CD4-positive, alpha-beta T cell (primary cell): ENCODE measurements around the gene SND1. TPM values are rescaled to one million over a fixed set of nuclear protein-coding genes. Genes with fewer than 3 reads are reported as not detected.

Source experiments
- ATAC-seq: fragments of 200-7000 bp; cut with Tn5 transposase; one replicate; pipeline ENCODE4 v1.10.0; 2022; ENCODE audit warnings: mild to moderate bottlenecking; ENCODE audit not compliant: poor library complexity
- CTCF ChIA-PET: fragments of 350-600 bp; sonication (Branson Sonifier 250); formaldehyde crosslinking; loops from one replicate; lab custom pipeline; 2021; ENCODE audit warnings: antibody characterized with exemption, inconsistent platforms; lab: Charles Lee
- POLR2A ChIA-PET: fragments of 350-600 bp; sonication (Branson Sonifier 250); formaldehyde crosslinking; loops from one replicate; lab custom pipeline; 2021; ENCODE audit warnings: antibody characterized with exemption, inconsistent platforms; lab: Charles Lee
- DNase-seq, 14 experiments: peaks; one replicate each; pipeline ENCODE4 v3.0.0-alpha.2; 2013 to 2020; ENCODE audit warnings: mixed read lengths in 2 of 14
- H3K27ac ChIP-seq, 2 donors: one replicate each; pipeline versions ENCODE4 v1.5.1 to v1.7.0; 2013; ENCODE audit warnings: low read length in 2 of 2, low read depth in 1 of 2, mild to moderate bottlenecking in 1 of 2
- H3K27me3 ChIP-seq, 2 experiments: 1 replicate in 1 of 2; 2 replicates in 1 of 2; pipeline versions ENCODE4 v1.6.1 to v1.7.0; 2013; ENCODE audit warnings: low read length in 2 of 2, control low read depth in 1 of 2, mild to moderate bottlenecking in 1 of 2, moderate library complexity in 1 of 2; ENCODE audit not compliant: insufficient read depth in 2 of 2, control insufficient read depth in 1 of 2
- H3K36me3 ChIP-seq: one replicate; pipeline ENCODE4 v1.6.1; 2013; ENCODE audit warnings: low read length, control low read depth; ENCODE audit not compliant: insufficient read depth
- H3K4me1 ChIP-seq: one replicate; pipeline ENCODE4 v1.6.1; 2013; ENCODE audit warnings: low read length, control low read depth; ENCODE audit not compliant: insufficient read depth
- H3K4me3 ChIP-seq: one replicate; pipeline ENCODE4 v1.5.1; 2013; ENCODE audit warnings: mild to moderate bottlenecking, low read length, moderate library complexity
- H3K9me3 ChIP-seq, 2 experiments: 1 replicate in 1 of 2; 2 replicates in 1 of 2; pipeline versions ENCODE4 v1.6.1 to v1.7.0; 2013; ENCODE audit warnings: low read length in 2 of 2, mild to moderate bottlenecking in 2 of 2, control low read depth in 1 of 2, moderate library complexity in 1 of 2; ENCODE audit not compliant: control insufficient read depth in 1 of 2, insufficient read depth in 1 of 2
- H3K27ac Mint-ChIP-seq: one replicate; pipeline ENCODE4 v1.8.0; 2020; ENCODE audit warnings: mixed read lengths
- H3K27me3 Mint-ChIP-seq: one replicate; pipeline ENCODE4 v1.8.0; 2021; ENCODE audit warnings: mixed read lengths
- H3K36me3 Mint-ChIP-seq: one replicate; pipeline ENCODE4 v1.8.0; 2021; ENCODE audit warnings: low read depth, mixed read lengths
- H3K4me1 Mint-ChIP-seq: one replicate; pipeline ENCODE4 v1.8.0; 2021; ENCODE audit warnings: low read depth, mixed read lengths
- H3K4me3 Mint-ChIP-seq: one replicate; pipeline ENCODE4 v1.8.0; 2020; ENCODE audit warnings: mild to moderate bottlenecking, mixed read lengths
- H3K9me3 Mint-ChIP-seq: one replicate; pipeline ENCODE4 v1.8.0; 2020; ENCODE audit warnings: mixed read lengths
- intact Hi-C, 2 experiments: fragments of 100-400 bp; cut with DNase I in 1 of 2; cut with micrococcal nuclease in 1 of 2; formaldehyde crosslinking; loops; one replicate each; pipeline versions ENCODE4 v1.15.1 to v1.9.0; 2023 to 2025; cut with DNase I, micrococcal nuclease
- total RNA-seq, 174 experiments: library from RNA in 2 of 174; stranded (reverse) in 2 of 174; gene quantifications; one replicate each; pipeline ENCODE4 v1.2.3 and lab custom pipeline; 2021 to 2026
- TF ChIP-seq, protein P1 (sequence below): fragments of 200-600 bp; IDR thresholded peaks from one replicate; pipeline ENCODE4 v1.8.0; 2022; ENCODE audit warnings: antibody characterized with exemption, mild to moderate bottlenecking

The SND1 gene
- total RNA-seq, 2 experiments from 2014 or later: 104 to 113 TPM

DNA sequence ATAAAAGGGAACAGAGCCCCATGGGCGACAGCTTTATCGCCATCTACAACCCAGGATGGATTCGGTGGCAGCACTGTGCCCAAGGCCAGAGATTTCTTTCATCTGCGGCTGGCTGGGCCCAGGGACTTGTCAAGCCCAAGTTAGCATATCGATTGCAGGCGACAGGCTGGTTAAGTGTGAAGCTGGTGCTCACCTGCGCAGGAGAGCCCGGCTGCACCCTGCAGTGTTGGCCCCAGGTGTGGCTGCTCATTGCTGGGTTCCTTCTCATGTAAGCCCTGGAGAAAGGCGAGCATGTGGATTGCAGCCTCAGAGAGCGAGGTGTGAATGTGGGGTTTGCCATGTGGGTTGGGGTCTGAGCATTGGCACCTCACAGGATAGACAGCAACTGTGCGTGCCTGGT is 419.8 kb downstream of the SND1 start:
- no peaks in the 10 kb centered on the region for H3K27me3 Mint-ChIP-seq
- TF ChIP-seq, protein P1, sequence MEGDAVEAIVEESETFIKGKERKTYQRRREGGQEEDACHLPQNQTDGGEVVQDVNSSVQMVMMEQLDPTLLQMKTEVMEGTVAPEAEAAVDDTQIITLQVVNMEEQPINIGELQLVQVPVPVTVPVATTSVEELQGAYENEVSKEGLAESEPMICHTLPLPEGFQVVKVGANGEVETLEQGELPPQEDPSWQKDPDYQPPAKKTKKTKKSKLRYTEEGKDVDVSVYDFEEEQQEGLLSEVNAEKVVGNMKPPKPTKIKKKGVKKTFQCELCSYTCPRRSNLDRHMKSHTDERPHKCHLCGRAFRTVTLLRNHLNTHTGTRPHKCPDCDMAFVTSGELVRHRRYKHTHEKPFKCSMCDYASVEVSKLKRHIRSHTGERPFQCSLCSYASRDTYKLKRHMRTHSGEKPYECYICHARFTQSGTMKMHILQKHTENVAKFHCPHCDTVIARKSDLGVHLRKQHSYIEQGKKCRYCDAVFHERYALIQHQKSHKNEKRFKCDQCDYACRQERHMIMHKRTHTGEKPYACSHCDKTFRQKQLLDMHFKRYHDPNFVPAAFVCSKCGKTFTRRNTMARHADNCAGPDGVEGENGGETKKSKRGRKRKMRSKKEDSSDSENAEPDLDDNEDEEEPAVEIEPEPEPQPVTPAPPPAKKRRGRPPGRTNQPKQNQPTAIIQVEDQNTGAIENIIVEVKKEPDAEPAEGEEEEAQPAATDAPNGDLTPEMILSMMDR: no peak
- intact Hi-C loops: no loop called here
- ChIA-PET CTCF (no interaction called here), POLR2A (interaction anchor here (1.3 to 2.2 kb wide), 2 partner anchors 37 kb away, joined by 3 to 5 read pairs; no protein-coding TSS in a partner anchor)
- ATAC-seq (no peak), DNase-seq (no peak)
- no peaks in the 10 kb centered on the region for H3K27me3 ChIP-seq
- H3K4me1 Mint-ChIP-seq: peaks cover 47% of the 10 kb centered on the region
- no peak overlapping the region for H3K27ac Mint-ChIP-seq
- H3K4me1 ChIP-seq: peaks cover 25% of the 10 kb centered on the region
- no peak overlapping the region for H3K4me3 Mint-ChIP-seq
- no peaks in the 10 kb centered on the region for H3K9me3 ChIP-seq
- H3K36me3 Mint-ChIP-seq: no peaks in the 10 kb centered on the region
- H3K4me3 ChIP-seq: no peak overlapping the region
- H3K27ac ChIP-seq: no peak overlapping the region
- no peaks in the 10 kb centered on the region for H3K9me3 Mint-ChIP-seq
- H3K36me3 ChIP-seq: peaks cover 37% of the 10 kb centered on the region

DNA sequence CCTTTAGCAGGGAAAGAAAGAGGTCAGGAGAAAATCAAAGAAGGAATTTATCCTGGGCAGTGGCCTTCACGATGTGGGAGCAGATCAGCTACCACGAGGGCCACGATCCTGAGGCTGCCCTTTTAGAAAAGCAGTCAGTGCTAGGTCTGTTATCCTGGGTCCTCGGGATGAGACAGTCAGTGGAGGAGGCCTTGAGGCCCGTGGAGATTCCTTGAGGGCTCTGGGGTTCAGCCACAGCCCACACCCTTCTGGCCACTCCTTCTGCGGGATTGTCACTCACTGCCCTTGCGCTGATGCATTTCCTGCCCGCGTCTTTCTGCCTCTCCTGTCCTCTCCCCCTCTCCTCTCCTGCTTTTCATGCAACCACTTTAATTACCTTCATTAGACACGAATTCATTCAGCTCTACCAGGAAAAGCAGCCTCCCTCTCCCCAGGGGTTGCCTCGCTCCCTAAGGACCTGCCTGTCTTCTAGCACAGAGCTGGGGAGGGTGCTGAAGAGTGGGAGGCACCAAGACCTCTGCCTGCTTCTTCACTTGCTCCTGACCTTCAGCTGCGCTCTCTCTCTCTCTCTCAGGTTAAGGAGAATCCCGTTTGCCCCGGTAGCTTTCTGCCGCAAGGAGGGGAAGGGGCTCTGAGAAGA is 421.8 kb downstream of the SND1 start:
- Mint-ChIP-seq H3K36me3 (no peaks in the 10 kb centered on the region), H3K27ac (no peak overlapping the region), H3K4me1 (peaks cover 28% of the 10 kb centered on the region), H3K27me3 (no peaks in the 10 kb centered on the region), H3K9me3 (no peaks in the 10 kb centered on the region), H3K4me3 (no peak overlapping the region)
- peaks cover 55% of the 10 kb centered on the region for H3K36me3 ChIP-seq
- ChIA-PET CTCF (no interaction called here), POLR2A (interaction anchor here (2.2 kb wide), 1 partner anchor 35 kb away, joined by 5 read pairs; no protein-coding TSS in a partner anchor)
- H3K27me3 ChIP-seq: no peaks in the 10 kb centered on the region
- ATAC-seq (no peak), DNase-seq (no peak)
- H3K9me3 ChIP-seq: no peaks in the 10 kb centered on the region
- TF ChIP-seq, protein P1: no peak
- H3K4me1 ChIP-seq: peaks cover 15% of the 10 kb centered on the region
- H3K27ac ChIP-seq: no peak overlapping the region
- intact Hi-C loops: no loop called here
- no peak overlapping the region for H3K4me3 ChIP-seq

DNA sequence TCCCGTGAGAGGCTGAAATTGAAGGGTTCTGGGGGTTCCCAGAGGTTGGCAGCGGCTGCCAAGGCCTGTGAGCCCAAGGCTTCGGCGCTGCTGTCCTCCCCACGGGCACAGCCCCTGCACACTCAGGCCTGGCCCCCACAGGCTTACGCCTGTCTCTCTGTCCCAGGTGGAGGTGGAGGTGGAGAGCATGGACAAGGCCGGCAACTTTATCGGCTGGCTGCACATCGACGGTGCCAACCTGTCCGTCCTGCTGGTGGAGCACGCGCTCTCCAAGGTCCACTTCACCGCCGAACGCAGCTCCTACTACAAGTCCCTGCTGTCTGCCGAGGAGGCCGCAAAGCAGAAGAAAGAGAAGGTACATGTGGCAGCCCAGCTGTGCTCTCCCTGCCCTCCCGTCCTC is 422.3 kb downstream of the SND1 start:
- Mint-ChIP-seq H3K27me3 (no peaks in the 10 kb centered on the region), H3K4me1 (peaks cover 26% of the 10 kb centered on the region), H3K27ac (no peak overlapping the region), H3K4me3 (no peak overlapping the region), H3K9me3 (no peaks in the 10 kb centered on the region), H3K36me3 (no peaks in the 10 kb centered on the region)
- ChIA-PET CTCF (no interaction called here), POLR2A (no interaction called here)
- no peak overlapping the region for H3K27ac ChIP-seq
- no peaks in the 10 kb centered on the region for H3K9me3 ChIP-seq
- H3K27me3 ChIP-seq: no peaks in the 10 kb centered on the region
- TF ChIP-seq, protein P1: no peak
- peaks cover 58% of the 10 kb centered on the region for H3K36me3 ChIP-seq
- DNase-seq (no peak), ATAC-seq (no peak)
- no peak overlapping the region for H3K4me3 ChIP-seq
- intact Hi-C loops: no loop called here
- H3K4me1 ChIP-seq: peaks cover 13% of the 10 kb centered on the region
